Chondrocyte (in vitro differentiated cells): ENCODE measurements around the gene NFKBIE. TPM values are rescaled to one million over a fixed set of nuclear protein-coding genes. Genes with fewer than 3 reads are reported as not detected.

Experiments
- DNase-seq: peaks from one replicate; pipeline ENCODE4 v3.0.0; 2021; ENCODE audit warnings: mixed read lengths, low spot score
- H3K27ac Mint-ChIP-seq: one replicate; pipeline ENCODE4 v1.8.0; 2021; ENCODE audit warnings: mild to moderate bottlenecking, moderate library complexity, mixed read lengths; ENCODE audit not compliant: unreplicated experiment
- H3K27me3 Mint-ChIP-seq: 2 replicates; pipeline ENCODE4 v1.8.0; 2021; ENCODE audit warnings: low read depth, mixed read lengths
- H3K36me3 Mint-ChIP-seq: 2 replicates; pipeline ENCODE4 v1.8.0; 2021; ENCODE audit warnings: low read depth, mixed read lengths
- H3K4me1 Mint-ChIP-seq: 2 replicates; pipeline ENCODE4 v1.8.0; 2021; ENCODE audit warnings: low read depth, mild to moderate bottlenecking, mixed read lengths
- H3K4me3 Mint-ChIP-seq: one replicate; pipeline ENCODE4 v1.8.0; 2021; ENCODE audit warnings: mild to moderate bottlenecking, moderate library complexity, mixed read lengths; ENCODE audit not compliant: unreplicated experiment
- H3K9me3 Mint-ChIP-seq: 2 replicates; pipeline ENCODE4 v1.8.0; 2021; ENCODE audit warnings: low read depth, mixed read lengths
- total RNA-seq: library from RNA; stranded (reverse); gene quantifications from 3 replicates; pipeline ENCODE4 v1.2.1, GENCODE V29; 2021
- TF ChIP-seq, protein P1 (sequence below): fragments of 200-600 bp; sonication (generic); IDR thresholded peaks from 2 replicates; pipeline ENCODE4 v1.5.0; 2021; ENCODE audit warnings: antibody characterized with exemption, mild to moderate bottlenecking, moderate library complexity

NFKBIE gene
- total RNA-seq, 1 donor from 2014 or later: 6.2 TPM

DNA sequence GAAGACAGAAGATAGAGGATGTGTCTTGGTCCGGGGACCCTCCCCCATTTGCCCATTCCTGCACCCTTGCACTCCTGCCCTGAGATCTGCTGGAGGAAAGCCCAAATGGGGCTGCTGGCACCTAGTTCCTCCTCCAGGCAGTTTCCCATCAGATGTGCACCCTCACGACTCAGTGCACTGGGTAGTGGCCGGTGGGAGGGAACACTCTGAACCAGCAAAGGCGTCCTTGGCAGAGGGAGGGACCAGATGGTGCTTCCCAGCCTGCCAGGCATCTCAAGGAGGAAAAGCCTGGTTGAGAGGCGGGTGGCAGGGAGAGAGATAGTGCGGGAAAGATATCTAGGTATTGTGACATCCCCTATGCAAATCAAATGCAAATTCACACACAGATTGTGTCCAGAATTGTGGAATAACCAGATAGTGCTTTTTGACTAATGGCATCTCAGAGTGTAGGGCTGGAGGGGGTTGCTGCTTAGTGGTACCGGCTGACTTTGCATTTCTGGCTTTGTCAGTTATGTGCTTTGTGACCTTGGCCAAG lies 24.4 kb upstream of the NFKBIE start:
- DNase-seq: no peak
- Mint-ChIP-seq H3K36me3 (peaks cover 1% of the 10 kb centered on the region), H3K27ac (no peak overlapping the region), H3K4me3 (no peak overlapping the region), H3K9me3 (no peaks in the 10 kb centered on the region), H3K27me3 (peaks cover 68% of the 10 kb centered on the region), H3K4me1 (no peaks in the 10 kb centered on the region)
- TF ChIP-seq, protein P1, sequence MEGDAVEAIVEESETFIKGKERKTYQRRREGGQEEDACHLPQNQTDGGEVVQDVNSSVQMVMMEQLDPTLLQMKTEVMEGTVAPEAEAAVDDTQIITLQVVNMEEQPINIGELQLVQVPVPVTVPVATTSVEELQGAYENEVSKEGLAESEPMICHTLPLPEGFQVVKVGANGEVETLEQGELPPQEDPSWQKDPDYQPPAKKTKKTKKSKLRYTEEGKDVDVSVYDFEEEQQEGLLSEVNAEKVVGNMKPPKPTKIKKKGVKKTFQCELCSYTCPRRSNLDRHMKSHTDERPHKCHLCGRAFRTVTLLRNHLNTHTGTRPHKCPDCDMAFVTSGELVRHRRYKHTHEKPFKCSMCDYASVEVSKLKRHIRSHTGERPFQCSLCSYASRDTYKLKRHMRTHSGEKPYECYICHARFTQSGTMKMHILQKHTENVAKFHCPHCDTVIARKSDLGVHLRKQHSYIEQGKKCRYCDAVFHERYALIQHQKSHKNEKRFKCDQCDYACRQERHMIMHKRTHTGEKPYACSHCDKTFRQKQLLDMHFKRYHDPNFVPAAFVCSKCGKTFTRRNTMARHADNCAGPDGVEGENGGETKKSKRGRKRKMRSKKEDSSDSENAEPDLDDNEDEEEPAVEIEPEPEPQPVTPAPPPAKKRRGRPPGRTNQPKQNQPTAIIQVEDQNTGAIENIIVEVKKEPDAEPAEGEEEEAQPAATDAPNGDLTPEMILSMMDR: no peak

DNA sequence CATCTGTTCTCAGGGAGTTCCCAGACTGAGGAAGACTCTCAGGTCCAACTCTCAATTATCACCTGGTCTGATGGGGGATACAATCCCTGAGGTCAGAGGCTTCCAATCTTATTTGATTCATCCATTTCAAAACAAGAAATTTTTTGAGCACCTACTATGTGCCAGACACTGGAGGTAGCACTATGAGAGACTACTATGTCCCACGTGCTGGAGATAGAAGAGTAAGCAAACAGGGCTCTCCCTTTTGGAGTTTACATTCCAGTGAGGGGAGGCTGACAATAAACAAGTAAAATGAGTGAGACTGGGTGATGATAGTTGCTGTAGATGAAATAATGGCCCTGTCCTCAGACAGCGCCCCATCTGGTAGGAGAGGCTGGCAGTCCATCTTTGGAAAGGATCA lies 21.4 kb upstream of the NFKBIE start:
- Mint-ChIP-seq H3K27me3 (peaks cover 75% of the 10 kb centered on the region), H3K27ac (no peak overlapping the region), H3K4me3 (no peak overlapping the region), H3K4me1 (no peaks in the 10 kb centered on the region), H3K9me3 (no peaks in the 10 kb centered on the region), H3K36me3 (no peaks in the 10 kb centered on the region)
- TF ChIP-seq, protein P1: no peak
- no peak for DNase-seq

DNA sequence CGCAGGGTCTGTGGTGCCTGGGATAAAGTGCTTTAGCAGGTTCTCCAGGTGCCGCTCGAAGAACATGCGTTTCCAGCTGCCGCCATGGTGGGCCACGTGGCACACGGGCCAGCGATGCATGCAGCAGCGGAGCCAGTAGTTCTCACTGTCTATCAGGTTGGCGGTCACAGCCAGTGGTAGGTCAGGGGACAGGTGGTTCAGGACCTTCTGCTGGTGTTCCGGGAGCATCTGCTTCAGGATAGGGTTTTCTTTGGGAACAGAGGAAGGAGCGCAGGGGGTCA lies 20.9 kb upstream of the NFKBIE start:
- TF ChIP-seq, protein P1: no peak
- Mint-ChIP-seq H3K36me3 (no peaks in the 10 kb centered on the region), H3K4me1 (no peaks in the 10 kb centered on the region), H3K4me3 (no peak overlapping the region), H3K9me3 (no peaks in the 10 kb centered on the region), H3K27ac (no peak overlapping the region), H3K27me3 (peaks cover 70% of the 10 kb centered on the region)
- DNase-seq: no peak

DNA sequence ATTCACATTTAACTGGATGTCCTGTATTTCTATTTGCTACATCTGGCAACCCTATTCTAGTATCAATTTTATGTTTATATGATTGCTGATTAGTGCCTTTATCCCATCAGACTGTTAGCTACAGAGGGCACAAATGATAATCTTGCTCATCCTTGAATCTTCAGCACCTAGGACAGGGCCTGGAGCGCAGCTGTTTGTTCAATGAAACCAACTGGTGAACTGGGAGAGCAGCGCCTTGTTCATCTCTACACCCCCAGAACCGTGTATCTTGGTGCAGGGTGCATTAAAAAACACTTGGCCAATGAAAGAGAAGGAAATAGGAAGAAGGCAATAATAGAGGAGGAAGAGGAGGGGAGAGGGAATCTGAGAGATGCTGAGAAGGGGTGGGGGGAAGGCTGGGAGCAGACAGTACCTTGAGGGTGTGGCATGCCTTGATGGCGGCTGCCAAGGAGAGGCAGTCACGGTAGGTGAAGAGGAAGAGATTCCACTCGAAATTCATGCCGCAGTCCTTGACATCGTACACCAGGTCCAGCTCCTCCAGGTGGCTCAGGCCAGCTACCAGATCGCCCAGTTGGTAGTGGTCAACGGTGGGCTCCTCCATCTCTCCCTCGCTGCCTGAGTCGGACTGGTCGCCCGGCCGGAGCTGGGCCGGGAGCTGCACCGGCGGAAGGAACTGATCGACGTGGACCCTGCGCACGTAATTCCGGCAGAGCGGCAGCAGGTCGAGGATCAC lies 20.4 kb upstream of the NFKBIE start:
- H3K27ac Mint-ChIP-seq: no peak overlapping the region
- no peak overlapping the region for H3K4me3 Mint-ChIP-seq
- no peaks in the 10 kb centered on the region for H3K9me3 Mint-ChIP-seq
- H3K4me1 Mint-ChIP-seq: no peaks in the 10 kb centered on the region
- no peak for DNase-seq
- H3K36me3 Mint-ChIP-seq: no peaks in the 10 kb centered on the region
- TF ChIP-seq, protein P1: no peak
- H3K27me3 Mint-ChIP-seq: peaks cover 69% of the 10 kb centered on the region

DNA sequence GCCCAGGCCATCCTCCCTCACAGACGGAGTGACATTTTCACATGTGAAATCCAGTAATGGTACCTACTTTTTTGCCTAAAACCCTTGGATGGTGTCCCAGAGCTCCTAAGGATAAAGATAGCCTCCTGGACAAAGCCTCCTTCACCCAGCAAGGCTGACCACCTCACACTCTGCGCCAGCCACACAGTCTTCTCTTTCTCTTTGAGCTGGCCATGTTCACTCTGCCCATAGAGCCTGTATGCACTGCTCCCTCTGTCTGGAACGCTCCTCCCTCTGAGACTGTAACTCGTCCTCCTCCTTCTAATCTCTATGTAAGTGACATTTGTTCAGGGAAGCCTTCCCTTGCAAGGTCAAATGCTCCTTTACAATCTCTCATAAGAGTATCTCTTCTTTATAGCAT lies 19.5 kb upstream of the NFKBIE start:
- no peak overlapping the region for H3K27ac Mint-ChIP-seq
- no peaks in the 10 kb centered on the region for H3K4me1 Mint-ChIP-seq
- H3K36me3 Mint-ChIP-seq: no peaks in the 10 kb centered on the region
- TF ChIP-seq, protein P1: no peak
- DNase-seq: no peak
- H3K9me3 Mint-ChIP-seq: no peaks in the 10 kb centered on the region
- peaks cover 66% of the 10 kb centered on the region for H3K27me3 Mint-ChIP-seq
- no peak overlapping the region for H3K4me3 Mint-ChIP-seq
